HUES6 (cell line): ENCODE measurements around the gene WDR35.

Experiments used
- H3K27ac ChIP-seq: 2 replicates; pipeline ENCODE4 v1.7.0; 2013; ENCODE audit warnings: low read depth, mild to moderate bottlenecking, low read length, inconsistent platforms
- H3K27me3 ChIP-seq: 2 replicates; pipeline ENCODE4 v1.6.1; 2013; ENCODE audit warnings: low read length; ENCODE audit not compliant: control insufficient read depth, insufficient read depth
- H3K36me3 ChIP-seq: 2 replicates; pipeline ENCODE4 v1.6.1; 2013; ENCODE audit warnings: low read length; ENCODE audit not compliant: control insufficient read depth, insufficient read depth
- H3K4me1 ChIP-seq: 2 replicates; pipeline ENCODE4 v1.6.1; 2013; ENCODE audit warnings: low read length; ENCODE audit not compliant: control insufficient read depth, insufficient read depth
- H3K4me3 ChIP-seq: 2 replicates; pipeline ENCODE4 v1.5.1; 2013; ENCODE audit warnings: low read depth, low read length
- H3K9ac ChIP-seq: one replicate; pipeline ENCODE4 v1.6.1; 2013; ENCODE audit warnings: mild to moderate bottlenecking, low read length
- H3K9me3 ChIP-seq: 2 replicates; pipeline ENCODE4 v1.6.1; 2013; ENCODE audit warnings: low read depth, low read length; ENCODE audit not compliant: control insufficient read depth, insufficient read depth

The WDR35 gene

DNA sequence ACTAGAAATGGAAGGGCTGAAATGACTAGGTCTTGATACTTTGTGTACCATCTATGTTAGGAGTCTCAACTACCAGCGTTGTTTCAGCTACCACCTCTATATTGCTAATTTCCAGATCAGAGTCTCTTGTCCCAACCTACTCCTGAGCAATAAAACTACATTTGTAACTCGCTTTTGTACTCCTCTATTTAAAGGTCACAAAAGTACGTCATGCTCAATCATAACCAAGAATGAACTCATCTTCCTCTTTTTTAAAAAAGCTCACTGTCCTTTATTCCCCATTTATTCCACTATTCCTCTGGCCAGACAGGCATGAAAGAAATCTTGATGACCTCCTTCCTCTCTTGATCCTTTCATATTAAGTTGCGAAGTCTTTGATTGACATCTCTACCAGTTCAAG lies 33.8 kb upstream of the WDR35 start:
- no peak overlapping the region for H3K4me3 ChIP-seq
- H3K9me3 ChIP-seq = peaks cover 25% of the 10 kb centered on the region
- no peak overlapping the region for H3K27ac ChIP-seq
- peaks cover 9% of the 10 kb centered on the region for H3K36me3 ChIP-seq
- no peaks in the 10 kb centered on the region for H3K27me3 ChIP-seq
- no peaks in the 10 kb centered on the region for H3K4me1 ChIP-seq
- no peak overlapping the region for H3K9ac ChIP-seq

DNA sequence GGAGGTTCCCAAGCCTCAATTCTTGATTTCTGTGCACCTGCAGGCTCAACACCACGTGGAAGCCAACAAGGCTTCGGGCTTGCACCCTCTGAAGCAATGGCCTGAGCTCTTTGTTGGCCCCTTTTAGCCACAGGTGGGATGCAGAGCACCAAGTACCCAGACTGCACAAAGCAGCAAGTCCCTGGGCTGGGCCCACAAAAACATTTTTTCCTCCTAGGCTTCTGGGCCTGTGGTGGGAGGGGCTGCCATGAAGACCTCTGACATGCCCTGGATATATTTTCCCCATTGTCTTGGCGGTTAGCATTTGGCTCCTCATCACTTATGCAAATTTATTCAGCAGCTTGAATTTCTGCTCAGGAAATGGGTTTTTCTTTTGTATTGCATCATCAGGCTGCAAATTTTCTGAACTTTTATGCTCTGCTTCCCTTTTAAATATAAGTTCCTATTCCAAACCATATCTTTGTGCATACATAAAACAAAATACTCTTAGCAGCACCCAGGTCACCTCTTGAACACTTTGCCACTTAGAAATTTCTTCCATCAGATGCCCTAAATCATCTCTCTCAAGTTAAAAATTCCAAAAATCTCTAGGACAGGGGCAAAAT lies 31.6 kb upstream of the WDR35 start:
- no peaks in the 10 kb centered on the region for H3K4me1 ChIP-seq
- peaks cover 25% of the 10 kb centered on the region for H3K9me3 ChIP-seq
- H3K9ac ChIP-seq = no peak overlapping the region
- H3K27ac ChIP-seq = no peak overlapping the region
- H3K36me3 ChIP-seq = peaks cover 2% of the 10 kb centered on the region; the same call in 1 of the 2 replicates
- no peak overlapping the region for H3K4me3 ChIP-seq
- no peaks in the 10 kb centered on the region for H3K27me3 ChIP-seq

DNA sequence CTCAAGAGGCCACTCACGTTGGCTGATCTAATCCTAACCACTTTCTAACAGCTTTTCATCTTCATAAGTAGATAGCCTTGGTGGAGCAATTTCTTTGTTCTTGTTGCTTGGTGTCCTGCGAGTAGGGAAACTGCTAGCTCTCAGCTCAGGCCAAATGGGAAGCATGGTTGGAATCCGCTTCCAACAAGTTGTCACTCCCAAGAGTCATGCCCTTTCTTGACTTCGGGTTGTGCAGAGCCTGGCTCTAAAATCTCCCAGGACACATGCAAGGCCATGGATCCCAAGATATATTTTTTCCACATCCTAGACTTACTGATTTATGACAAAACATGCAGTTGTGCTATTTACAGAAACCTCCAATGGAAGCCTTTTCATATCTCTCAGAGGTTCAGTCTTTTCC lies 29.8 kb upstream of the WDR35 start:
- Histone ChIP-seq H3K9me3 (peaks cover 27% of the 10 kb centered on the region), H3K36me3 (no peaks in the 10 kb centered on the region), H3K9ac (no peak overlapping the region), H3K27me3 (no peaks in the 10 kb centered on the region), H3K27ac (no peak overlapping the region), H3K4me3 (no peak overlapping the region), H3K4me1 (no peaks in the 10 kb centered on the region)

DNA sequence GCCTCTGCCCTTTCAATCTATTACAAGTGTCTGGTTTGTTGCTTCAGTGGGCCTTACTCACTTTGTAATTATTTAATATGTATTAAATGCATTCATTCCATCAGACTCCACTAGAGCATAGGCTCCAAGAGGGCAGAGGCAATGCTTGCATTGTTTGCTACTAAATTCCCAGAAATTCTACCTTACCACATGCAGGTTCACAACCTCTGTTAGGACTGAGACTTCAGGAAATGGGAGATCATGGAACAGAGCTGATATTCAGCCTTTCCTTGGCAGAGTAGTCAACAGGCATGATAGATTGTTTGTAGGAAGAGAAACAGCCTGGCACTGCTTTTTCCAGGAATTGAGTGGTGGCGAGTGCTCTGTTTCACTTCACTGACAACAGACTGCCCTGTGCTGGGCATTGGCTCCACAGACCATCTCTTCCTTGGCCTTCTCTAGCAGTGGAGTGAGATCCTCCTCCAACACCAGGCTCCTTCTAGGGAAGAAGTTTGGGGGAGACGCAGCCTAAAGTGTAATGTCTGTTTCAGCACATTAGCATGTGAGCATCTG lies 28.8 kb upstream of the WDR35 start:
- Histone ChIP-seq H3K4me1 (peaks cover 1% of the 10 kb centered on the region; the same call in 1 of the 2 replicates), H3K27me3 (peaks cover 5% of the 10 kb centered on the region; the same call in 1 of the 2 replicates), H3K9me3 (peaks cover 28% of the 10 kb centered on the region), H3K4me3 (no peak overlapping the region), H3K27ac (no peak overlapping the region), H3K9ac (no peak overlapping the region), H3K36me3 (no peaks in the 10 kb centered on the region)

DNA sequence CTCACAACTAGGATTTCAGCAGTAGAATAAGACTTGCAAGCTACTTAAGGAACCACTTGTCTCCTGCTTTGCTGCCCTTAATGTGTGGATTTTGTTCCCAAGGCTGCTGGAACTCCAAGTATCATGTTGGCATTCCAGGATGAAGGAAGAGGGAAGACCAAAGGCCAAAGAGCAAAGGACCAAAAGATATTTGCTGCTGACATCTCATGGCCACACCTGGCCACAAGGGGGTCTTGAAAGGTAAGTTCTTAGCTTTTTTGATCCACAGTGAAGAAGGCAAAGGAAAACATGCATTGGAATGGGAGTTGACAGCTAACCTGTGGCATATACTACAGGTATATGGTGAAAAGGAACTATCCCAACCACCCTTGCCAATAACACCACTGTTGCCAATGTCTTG lies 26.4 kb upstream of the WDR35 start:
- no peak overlapping the region for H3K9ac ChIP-seq
- peaks cover 20% of the 10 kb centered on the region for H3K9me3 ChIP-seq

DNA sequence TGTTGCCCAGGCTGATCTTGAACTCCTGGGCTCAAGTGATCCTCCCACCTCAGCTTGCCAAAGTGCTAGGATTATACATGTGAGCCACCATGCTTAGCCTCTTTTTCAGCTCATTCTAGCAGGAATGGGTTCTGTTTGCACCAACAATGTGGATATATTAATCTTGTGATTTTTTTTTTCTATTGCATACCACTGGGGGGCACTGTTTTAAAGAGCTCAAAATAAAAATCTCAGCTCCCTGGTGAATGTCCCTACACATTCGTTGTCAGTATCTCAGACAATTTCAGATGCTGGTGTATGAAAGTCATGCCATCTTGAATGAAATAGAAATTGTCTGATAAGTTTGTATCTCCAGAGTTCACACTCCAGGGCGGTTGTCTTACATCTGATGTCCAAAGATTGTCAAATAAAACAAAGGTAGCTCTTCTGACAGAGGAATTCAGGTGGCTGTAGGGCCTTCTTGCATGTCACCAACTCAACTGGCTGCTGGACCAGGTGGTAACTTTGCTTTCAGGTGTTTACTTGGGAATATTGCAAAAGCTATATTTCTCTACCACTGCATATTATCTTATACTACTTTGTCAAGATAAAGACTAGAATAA lies 25.7 kb upstream of the WDR35 start:
- Histone ChIP-seq H3K4me1 (peaks cover 17% of the 10 kb centered on the region), H3K9me3 (peaks cover 13% of the 10 kb centered on the region)

More for the DNA sequence above, 26.4 kb upstream of the WDR35 start:
- Histone ChIP-seq H3K4me3 (no peak overlapping the region), H3K4me1 (peaks cover 17% of the 10 kb centered on the region), H3K27ac (no peak overlapping the region), H3K36me3 (no peaks in the 10 kb centered on the region), H3K27me3 (peaks cover 24% of the 10 kb centered on the region)

DNA sequence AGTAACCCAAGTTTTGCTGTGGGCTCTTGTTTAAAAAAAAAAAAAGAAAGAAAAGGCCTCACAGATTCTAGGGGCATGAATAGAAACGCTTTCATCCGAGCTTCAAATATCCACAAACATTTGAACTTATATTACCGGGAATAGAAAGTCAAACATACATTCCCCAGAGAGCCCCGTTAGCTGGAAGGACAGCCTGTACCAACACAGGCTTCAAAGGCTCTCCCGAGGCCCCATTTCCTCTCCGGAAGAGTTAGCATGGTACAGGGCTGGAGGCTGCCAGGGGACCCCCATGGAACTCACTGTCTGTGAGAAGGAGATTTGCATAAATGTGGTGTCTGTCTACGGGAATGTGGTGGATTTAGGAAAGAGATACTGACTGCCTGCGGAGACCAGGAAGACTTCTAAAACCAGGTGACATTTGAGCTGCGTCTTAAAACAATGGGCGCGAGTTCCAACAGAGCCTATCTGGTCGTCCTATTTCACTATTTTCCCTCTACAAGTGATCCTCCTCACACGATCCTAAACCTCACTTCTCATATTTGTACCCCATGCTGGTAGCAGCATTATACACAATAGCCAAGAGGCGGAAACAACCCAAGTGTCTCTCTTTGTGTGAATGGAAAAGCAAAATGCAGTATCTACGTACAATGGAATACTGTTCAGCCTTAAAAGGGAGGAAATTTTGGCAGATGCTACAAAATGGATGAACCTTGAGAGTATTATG lies 23.4 kb upstream of the WDR35 start:
- Histone ChIP-seq H3K27me3 (peaks cover 30% of the 10 kb centered on the region), H3K4me1 (peaks cover 17% of the 10 kb centered on the region), H3K36me3 (no peaks in the 10 kb centered on the region), H3K4me3 (peak overlapping the region; percentile 55), H3K9me3 (0 out of 2 replicates have a peak, but pooled peaks cover 4% of the 10 kb centered on the region), H3K27ac (no peak overlapping the region), H3K9ac (peak overlapping the region; percentile 59)

More for the DNA sequence above, 25.7 kb upstream of the WDR35 start:
- Histone ChIP-seq H3K36me3 (no peaks in the 10 kb centered on the region), H3K9ac (no peak overlapping the region), H3K27ac (no peak overlapping the region), H3K27me3 (peaks cover 30% of the 10 kb centered on the region), H3K4me3 (no peak overlapping the region)

DNA sequence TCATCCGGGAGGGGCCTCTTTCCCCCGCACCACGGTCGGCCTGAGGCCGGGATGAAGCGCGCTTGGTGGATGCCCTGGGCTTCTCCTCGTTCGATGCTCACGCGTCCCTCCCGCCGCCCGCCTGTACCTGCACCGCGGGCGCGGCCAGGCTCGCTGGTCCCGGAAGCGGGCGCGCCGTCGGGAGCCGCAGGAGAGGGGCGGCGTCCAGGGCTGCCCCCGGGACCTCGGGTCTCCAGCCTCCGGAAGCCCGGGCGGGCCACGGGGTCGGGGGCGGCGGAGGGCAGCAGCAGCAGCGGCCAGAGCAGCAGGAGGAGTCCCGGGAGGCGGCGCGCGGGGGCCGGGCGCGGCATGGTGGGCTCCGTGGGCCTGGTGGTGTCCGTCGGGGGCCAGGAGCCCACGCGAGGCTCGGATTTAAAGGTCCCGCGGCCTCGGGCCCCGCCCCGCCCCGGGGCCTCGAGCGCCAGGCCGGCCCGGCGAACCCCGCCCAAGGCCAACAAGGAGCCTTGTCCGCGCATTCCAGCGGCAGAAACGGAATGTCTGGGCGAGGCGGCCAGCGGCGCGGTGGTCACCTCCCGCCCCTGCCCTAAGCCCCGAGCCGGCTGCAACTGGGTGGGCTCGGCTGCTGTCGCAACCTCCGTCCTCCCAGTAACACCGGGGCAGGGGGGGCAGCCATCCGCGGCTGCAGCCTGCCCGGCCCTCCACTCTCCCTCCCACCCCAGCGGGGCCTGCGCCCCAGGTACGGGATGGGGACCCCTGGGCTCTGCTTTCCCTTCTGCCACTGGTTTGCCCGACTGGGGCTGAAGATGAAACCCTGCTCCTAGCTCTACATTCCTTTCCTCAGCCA lies 22.6 kb upstream of the WDR35 start, which contains the start of gene MATN3:
MATN3 (minus strand) TSS at position 387 of the 844 bp plus-strand sequence; CDS start at position 350, 37 bp downstream.
- peaks cover 30% of the 10 kb centered on the region for H3K27me3 ChIP-seq
- H3K4me1 ChIP-seq = peaks cover 17% of the 10 kb centered on the region
- H3K4me3 ChIP-seq = peak within 1 kb of the TSS; percentile 55
- H3K9ac ChIP-seq = peak within 1 kb of the TSS; percentile 59
- no peaks in the 10 kb centered on the region for H3K36me3 ChIP-seq
- H3K27ac ChIP-seq = no peak within 1 kb of the TSS
- H3K9me3 ChIP-seq = 0 out of 2 replicates have a peak, but pooled peaks cover 4% of the 10 kb centered on the region

DNA sequence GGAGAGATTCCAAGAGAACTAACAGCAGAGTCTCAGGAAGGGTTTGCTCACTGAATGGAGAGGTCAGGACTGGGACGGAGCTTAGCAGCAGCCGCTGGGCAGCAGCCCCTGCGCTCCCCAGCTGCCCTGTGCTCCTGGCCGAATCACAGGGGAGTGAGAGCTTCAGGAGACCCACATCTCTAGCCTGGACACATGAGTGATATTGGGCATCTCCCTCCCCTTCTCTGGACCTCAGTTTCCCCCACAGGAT lies 22.1 kb upstream of the WDR35 start:
- Histone ChIP-seq H3K9me3 (0 out of 2 replicates have a peak, but pooled peaks cover 4% of the 10 kb centered on the region), H3K27me3 (peaks cover 30% of the 10 kb centered on the region), H3K9ac (peak overlapping the region; percentile 50), H3K27ac (no peak overlapping the region), H3K4me1 (peaks cover 17% of the 10 kb centered on the region), H3K36me3 (no peaks in the 10 kb centered on the region), H3K4me3 (peak overlapping the region; percentile 55)

DNA sequence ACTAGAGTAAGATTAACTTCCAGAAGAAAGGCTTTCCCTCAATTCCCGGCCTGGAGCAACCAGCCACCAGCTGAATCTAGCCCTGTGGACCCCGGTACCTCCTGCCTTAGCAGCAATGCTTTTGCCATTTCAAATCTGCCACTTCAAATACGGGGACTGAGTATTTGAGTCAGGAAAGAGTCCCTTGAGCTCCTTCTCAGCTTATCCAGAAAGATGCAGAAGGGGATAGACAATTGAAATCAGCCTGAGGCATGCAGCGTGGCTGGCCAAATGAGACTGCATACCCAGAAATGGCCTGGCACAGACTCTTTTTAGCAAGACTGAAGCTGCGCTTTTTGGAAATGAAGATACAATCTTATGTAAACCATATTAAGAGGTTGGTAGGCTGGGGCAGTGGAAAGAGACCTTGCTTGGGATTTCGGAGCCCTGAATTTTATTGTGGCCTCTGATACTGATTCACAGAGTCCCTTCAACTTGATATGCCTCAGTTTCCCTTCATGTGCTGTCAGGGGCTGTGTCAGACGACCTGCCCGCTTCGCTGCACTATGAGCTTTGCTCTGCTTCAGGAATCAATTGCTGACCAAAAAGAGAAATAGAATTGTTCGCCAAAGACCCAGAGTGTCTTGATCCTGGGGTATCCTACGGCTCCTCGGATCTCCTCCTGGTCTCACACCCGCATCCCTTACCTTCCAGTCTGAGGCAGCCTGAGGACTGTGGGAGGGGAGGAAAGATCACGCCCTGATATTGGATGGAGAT lies 21.5 kb upstream of the WDR35 start:
- 0 out of 2 replicates have a peak, but pooled peaks cover 4% of the 10 kb centered on the region for H3K9me3 ChIP-seq
- peak overlapping the region; percentile 55 for H3K4me3 ChIP-seq
- peaks cover 30% of the 10 kb centered on the region for H3K27me3 ChIP-seq
- H3K9ac ChIP-seq = peak overlapping the region; percentile 50
- H3K36me3 ChIP-seq = no peaks in the 10 kb centered on the region
- no peak overlapping the region for H3K27ac ChIP-seq
- peaks cover 17% of the 10 kb centered on the region for H3K4me1 ChIP-seq
